Vagina (tissue), 2 donors: Measurements from ENCODE around the gene DCLRE1A.

Source experiments
- CTCF ChIP-seq, 3 experiments: fragments of 450-650 bp in 2 of 3; fragments of 200-600 bp in 1 of 3; sonication (generic) in 1 of 3; IDR thresholded peaks; one replicate each; pipeline ENCODE4 v1.5.1; 2017 to 2019; ENCODE audit warnings: antibody characterized with exemption in 3 of 3, mild to moderate bottlenecking in 2 of 3, moderate library complexity in 2 of 3
- POLR2A ChIP-seq, 2 donors: fragments of 450-650 bp; IDR thresholded peaks; one replicate each; pipeline ENCODE4 v1.6.1; 2017; ENCODE audit warnings: antibody characterized with exemption in 2 of 2, mild to moderate bottlenecking in 2 of 2, moderate library complexity in 2 of 2

- no peak for TF ChIP-seq CTCF (IDR thresholded peaks at IDR 0.05)
- no peak for TF ChIP-seq POLR2A (IDR thresholded peaks at IDR 0.05)
These were observed 52.3 kb downstream of the DCLRE1A start for GRCh38 chr10:113801569-113801968.
